Cardiac septum (tissue), 1 donor: ENCODE data around the gene OPN5. TPM values are rescaled to one million over a fixed set of nuclear protein-coding genes. Genes with fewer than 3 reads are reported as not detected.
"Not testable (repeated sequence)": the region's sequence is repeated elsewhere in the genome, so short reads cannot be mapped to it uniquely, and the experiment has no call there.

Experiments
- DNase-seq: peaks from one replicate; pipeline ENCODE4 v3.0.0-alpha.2; 2020; ENCODE audit warnings: low spot score
- intact Hi-C: fragments of 100-400 bp; cut with DNase I; formaldehyde crosslinking; loops from one replicate; pipeline ENCODE4 v1.14.0; 2022
- long read RNA-seq: library from polyadenylated mRNA; unstranded; transcript quantifications from one replicate; pipeline ENCODE4 v2.0.0, GENCODE V29; 2021
- total RNA-seq: library from RNA; stranded (reverse); fragmentation: NEBNext Ultra II Directional; extraction: Animal tissue kit (Norgen Biotek cat#: 25700); gene quantifications from one replicate; pipeline ENCODE4 v1.2.1, GENCODE V29; 2021
- donor health status: DM: no; HTN: no; CAD: no.

Gene OPN5
- not detected for total RNA-seq
- long read RNA-seq = 0 reads

- intact Hi-C loops = loop anchor here (5.0 to 10.0 kb wide), 2 partner anchors 369 to 983 kb away; no protein-coding TSS in a partner anchor
- no peak for DNase-seq
Measured at GRCh38 chr6:47781732-47782131, at the start of gene OPN5. Gene OPN5 (plus strand): TSS chr6:47782032. CDS start chr6:47782067, 35 bp downstream.

- intact Hi-C loops = loop anchor here (2.0 to 5.0 kb wide), 2 partner anchors 103 to 322 kb away; no protein-coding TSS in a partner anchor
- no peak for DNase-seq
Measured at GRCh38 chr6:47733879-47734558, 47.8 kb upstream of the OPN5 start.

- intact Hi-C loops = loop anchor here (2.0 to 5.0 kb wide), 2 partner anchors 104 to 323 kb away; no protein-coding TSS in a partner anchor
- DNase-seq = no peak
Measured at GRCh38 chr6:47734831-47735481, 46.9 kb upstream of the OPN5 start.

GRCh38 chr6:47736083-47736700 is 45.6 kb upstream of the OPN5 start:
- intact Hi-C loops = no loop called here

GRCh38 chr6:47737406-47737805 is 44.4 kb upstream of the OPN5 start:
- intact Hi-C loops = no loop called here
- DNase-seq = no peak

More at GRCh38 chr6:47736083-47736700, 45.6 kb upstream of the OPN5 start:
- no peak for DNase-seq

GRCh38 chr6:47740714-47741113 is 41.1 kb upstream of the OPN5 start:
- intact Hi-C loops = no loop called here
- DNase-seq = no peak

GRCh38 chr6:47741807-47742206 is 40.0 kb upstream of the OPN5 start:
- intact Hi-C loops = no loop called here
- no peak for DNase-seq

GRCh38 chr6:47743744-47744143 is 38.1 kb upstream of the OPN5 start:
- DNase-seq = no peak

GRCh38 chr6:47745269-47745668 is 36.6 kb upstream of the OPN5 start:
- intact Hi-C loops, DNase-seq: not testable (repeated sequence)

More at GRCh38 chr6:47743744-47744143, 38.1 kb upstream of the OPN5 start:
- intact Hi-C loops = no loop called here

- no peak for DNase-seq
- intact Hi-C loops = no loop called here
Measured at GRCh38 chr6:47749757-47750156, 32.1 kb upstream of the OPN5 start.

- intact Hi-C loops = no loop called here
- no peak for DNase-seq
Measured at GRCh38 chr6:47752801-47753200, 29.0 kb upstream of the OPN5 start.

- DNase-seq = no peak
- intact Hi-C loops = no loop called here
Measured at GRCh38 chr6:47759364-47759763, 22.5 kb upstream of the OPN5 start.

GRCh38 chr6:47762502-47762901 is 19.3 kb upstream of the OPN5 start:
- intact Hi-C loops = no loop called here

GRCh38 chr6:47766445-47766844 is 15.4 kb upstream of the OPN5 start:
- no peak for DNase-seq
- intact Hi-C loops = no loop called here

More at GRCh38 chr6:47762502-47762901, 19.3 kb upstream of the OPN5 start:
- no peak for DNase-seq

GRCh38 chr6:47767102-47767501 is 14.7 kb upstream of the OPN5 start:
- intact Hi-C loops = no loop called here
- DNase-seq = no peak

- DNase-seq = no peak
- intact Hi-C loops = no loop called here
Measured at GRCh38 chr6:47769982-47770381, 11.8 kb upstream of the OPN5 start.

- DNase-seq = no peak
- intact Hi-C loops = no loop called here
Measured at GRCh38 chr6:47772359-47772758, 9.5 kb upstream of the OPN5 start.

GRCh38 chr6:47773005-47773404 is 8.8 kb upstream of the OPN5 start:
- intact Hi-C loops = no loop called here
- DNase-seq = no peak

- intact Hi-C loops = loop anchor here (1.0 to 10.0 kb wide), 3 partner anchors 149 to 984 kb away; no protein-coding TSS in a partner anchor
- DNase-seq = no peak
Measured at GRCh38 chr6:47780510-47781356, 1.1 kb upstream of the OPN5 start.
